WTC11 (cell line): ENCODE data around the gene JAKMIP1. TPM values are rescaled to one million over a fixed set of nuclear protein-coding genes. Genes with fewer than 3 reads are reported as not detected.

Experiments
- ATAC-seq: fragments of 200-7000 bp; cut with Tn5 transposase; 2 replicates; pipeline ENCODE4 v1.10.0; 2021; ENCODE audit warnings: mild to moderate bottlenecking, moderate library complexity
- CTCF ChIA-PET: fragments of 300-600 bp; sonication (Branson Sonifier 250); formaldehyde crosslinking; loops from one replicate; lab custom pipeline; 2021; ENCODE audit warnings: antibody characterized with exemption; lab: Charles Lee
- POLR2A ChIA-PET: fragments of 350-600 bp; sonication (Branson Sonifier 250); formaldehyde crosslinking; loops from one replicate; lab custom pipeline; 2021; ENCODE audit warnings: antibody characterized with exemption; lab: Charles Lee
- DNase-seq: peaks from one replicate; pipeline ENCODE4 v3.0.0; 2021; ENCODE audit warnings: low spot score
- H3K27ac Mint-ChIP-seq: 2 replicates; pipeline ENCODE4 v1.8.0; 2021; ENCODE audit warnings: mixed read lengths
- H3K27me3 Mint-ChIP-seq: 2 replicates; pipeline ENCODE4 v1.8.0; 2021; ENCODE audit warnings: low read depth, mild to moderate bottlenecking, moderate library complexity, mixed read lengths
- H3K36me3 Mint-ChIP-seq: 2 replicates; pipeline ENCODE4 v1.8.0; 2021; ENCODE audit warnings: mixed read lengths
- H3K4me1 Mint-ChIP-seq: 2 replicates; pipeline ENCODE4 v1.8.0; 2022; ENCODE audit warnings: mixed read lengths
- H3K4me3 Mint-ChIP-seq: 2 replicates; pipeline ENCODE4 v1.8.0; 2021; ENCODE audit warnings: mild to moderate bottlenecking, moderate library complexity, mixed read lengths
- H3K9me3 Mint-ChIP-seq: 2 replicates; pipeline ENCODE4 v1.8.0; 2021; ENCODE audit warnings: mixed read lengths
- AFF4 ChIP-seq: sonication (generic); formaldehyde crosslinking; IDR thresholded peaks from 2 replicates; pipeline ENCODE4 v1.8.1; 2023; ENCODE audit warnings: mild to moderate bottlenecking, missing genetic modification reagents, borderline replicate concordance
- ATF1 ChIP-seq: sonication (generic); formaldehyde crosslinking; IDR thresholded peaks from 2 replicates; pipeline ENCODE4 v1.8.1; 2023; ENCODE audit warnings: mild to moderate bottlenecking, moderate library complexity, missing genetic modification reagents
- ATF6 ChIP-seq: sonication (generic); formaldehyde crosslinking; IDR thresholded peaks from 2 replicates; pipeline ENCODE4 v1.8.1; 2023; ENCODE audit warnings: mild to moderate bottlenecking, missing genetic modification reagents
- E2F1 ChIP-seq: sonication (generic); formaldehyde crosslinking; IDR thresholded peaks from 2 replicates; pipeline ENCODE4 v1.8.0; 2022; ENCODE audit warnings: mild to moderate bottlenecking, missing genetic modification reagents
- E2F4 ChIP-seq: sonication (generic); formaldehyde crosslinking; IDR thresholded peaks from 2 replicates; pipeline ENCODE4 v1.8.1; 2022; ENCODE audit warnings: low read depth, mild to moderate bottlenecking, moderate library complexity, missing genetic modification reagents, borderline replicate concordance
- EMX1 ChIP-seq: fragments of 250-450 bp; sonication (Bioruptor Pico); IDR thresholded peaks from 2 replicates; pipeline ENCODE4 v1.8.0; 2021; ENCODE audit warnings: mild to moderate bottlenecking
- ESRRA ChIP-seq: sonication (generic); formaldehyde crosslinking; IDR thresholded peaks from 2 replicates; pipeline ENCODE4 v1.8.1; 2022; ENCODE audit warnings: mild to moderate bottlenecking, missing genetic modification reagents, borderline replicate concordance
- FOXK1 ChIP-seq: sonication (generic); formaldehyde crosslinking; IDR thresholded peaks from 2 replicates; pipeline ENCODE4 v1.8.0; 2022; ENCODE audit warnings: mild to moderate bottlenecking, moderate library complexity, missing genetic modification reagents
- FOXP1 ChIP-seq: sonication (generic); formaldehyde crosslinking; IDR thresholded peaks from 2 replicates; pipeline ENCODE4 v1.8.0; 2022; ENCODE audit warnings: missing genetic modification reagents, mild to moderate bottlenecking, moderate library complexity, borderline replicate concordance
- GRHL2 ChIP-seq: fragments of 250-450 bp; sonication (Bioruptor Pico); IDR thresholded peaks from 2 replicates; pipeline ENCODE4 v1.8.0; 2022; ENCODE audit warnings: mild to moderate bottlenecking, moderate library complexity; ENCODE audit not compliant: insufficient replicate concordance, severe bottlenecking
- JAZF1 ChIP-seq: fragments of 250-450 bp; sonication (Bioruptor Pico); IDR thresholded peaks from 2 replicates; pipeline ENCODE4 v1.9.0; 2021; ENCODE audit warnings: moderate library complexity, mild to moderate bottlenecking, inconsistent platforms
- NFATC4 ChIP-seq: fragments of 250-450 bp; sonication (Bioruptor Pico); IDR thresholded peaks from 2 replicates; pipeline ENCODE4 v1.9.0; 2021; ENCODE audit warnings: mild to moderate bottlenecking
- NFE2L1 ChIP-seq: sonication (generic); formaldehyde crosslinking; IDR thresholded peaks from 2 replicates; pipeline ENCODE4 v1.8.1; 2023; ENCODE audit warnings: missing genetic modification reagents
- PREB ChIP-seq: sonication (generic); formaldehyde crosslinking; IDR thresholded peaks from 2 replicates; pipeline ENCODE4 v1.8.1; 2022; ENCODE audit warnings: mild to moderate bottlenecking, missing genetic modification reagents, moderate library complexity, borderline replicate concordance
- PRRX2 ChIP-seq: fragments of 250-450 bp; sonication (Bioruptor Pico); IDR thresholded peaks from 2 replicates; pipeline ENCODE4 v1.8.0; 2021; ENCODE audit warnings: mild to moderate bottlenecking
- SP1 ChIP-seq: sonication (generic); formaldehyde crosslinking; conservative IDR thresholded peaks from 2 replicates; pipeline ENCODE4 v1.8.1; 2022; ENCODE audit warnings: missing genetic modification reagents
- ZBTB21 ChIP-seq: sonication (generic); formaldehyde crosslinking; IDR thresholded peaks from 2 replicates; pipeline ENCODE4 v1.8.1; 2023; ENCODE audit warnings: mild to moderate bottlenecking, missing genetic modification reagents, borderline replicate concordance
- ZBTB43 ChIP-seq: sonication (generic); formaldehyde crosslinking; IDR thresholded peaks from 2 replicates; pipeline ENCODE4 v1.8.1; 2023; ENCODE audit warnings: mild to moderate bottlenecking, missing genetic modification reagents
- ZNF396 ChIP-seq: fragments of 250-450 bp; sonication (Bioruptor Pico); IDR thresholded peaks from 2 replicates; pipeline ENCODE4 v1.8.0; 2021; ENCODE audit warnings: mild to moderate bottlenecking, moderate library complexity, borderline replicate concordance
- ZNF425 ChIP-seq: fragments of 250-450 bp; sonication (Bioruptor Pico); conservative IDR thresholded peaks from 2 replicates; pipeline ENCODE4 v1.9.0; 2021; ENCODE audit warnings: mild to moderate bottlenecking
- total RNA-seq: library from RNA; stranded (reverse); gene quantifications from 3 replicates; pipeline ENCODE4 v1.2.3, GENCODE V29; 2021

JAKMIP1 gene
- total RNA-seq, 1 experiment from 2014 or later, result 4.0 TPM

GRCh38 chr4:6128221-6128850 lies 72.0 kb downstream of the JAKMIP1 start:
- CTCF ChIA-PET, result interaction anchor here (1.3 kb wide), 1 partner anchor 117 kb away, joined by 3 read pairs; no protein-coding TSS in a partner anchor
- Mint-ChIP-seq H3K36me3 (no peaks in the 10 kb centered on the region), H3K9me3 (no peaks in the 10 kb centered on the region), H3K4me3 (no peak overlapping the region)
- no peak for ATAC-seq
- POLR2A ChIA-PET, result no interaction called here
- TF ChIP-seq E2F4 (no peak), E2F1 (no peak), ZNF396 (CRISPR knock-in tag) (no peak), AFF4 (no peak), ZBTB43 (CRISPR knock-in tag) (no peak), EMX1 (CRISPR knock-in tag) (no peak), JAZF1 (CRISPR knock-in tag) (no peak), PREB (no peak), ZBTB21 (no peak), NFATC4 (CRISPR knock-in tag) (no peak), PRRX2 (CRISPR knock-in tag) (no peak), ATF6 (CRISPR knock-in tag) (no peak), FOXK1 (CRISPR knock-in tag) (no peak), NFE2L1 (no peak), ESRRA (CRISPR knock-in tag) (no peak), FOXP1 (CRISPR knock-in tag) (no peak), SP1 (CRISPR knock-in tag) (no peak), GRHL2 (CRISPR knock-in tag) (no peak), ZNF425 (CRISPR knock-in tag) (no peak), ATF1 (CRISPR knock-in tag) (no peak)
- TF ChIP-seq, all 79 proteins: peak for 0
- no peak overlapping the region for H3K27ac Mint-ChIP-seq
- no peak for DNase-seq
- H3K4me1 Mint-ChIP-seq, result peaks cover 6% of the 10 kb centered on the region; the same call in 1 of the 2 replicates
- no peaks in the 10 kb centered on the region for H3K27me3 Mint-ChIP-seq
